ENCODE measurements around the gene ACSF3. TPM values are rescaled to one million over a fixed set of nuclear protein-coding genes. Genes with fewer than 3 reads are reported as not detected.

Gene ACSF3
- total RNA-seq, 1 experiment from 2014 or later, result 74.5 TPM

- TF ChIP-seq CBX3 (IDR thresholded peaks at IDR 0.05; ENCODE audit: low read depth), result no peak
- TF ChIP-seq TCF7L2 (IDR thresholded peaks at IDR 0.05; ENCODE audit: borderline replicate concordance, extremely low read depth, insufficient read depth, insufficient read length), result no peak
- TF ChIP-seq SP1 (IDR thresholded peaks at IDR 0.05; ENCODE audit: low read depth), result no peak
- TF ChIP-seq EZH2phosphoT487 (IDR thresholded peaks at IDR 0.05; ENCODE audit: borderline replicate concordance), result no peak
- TF ChIP-seq MAX (IDR thresholded peaks at IDR 0.05), result no peak
- no peak for TF ChIP-seq ZNF274 (IDR thresholded peaks at IDR 0.05; ENCODE audit: low read depth, low read length)
- no peak for TF ChIP-seq ZFX (IDR thresholded peaks at IDR 0.05)
- TF ChIP-seq JUND (IDR thresholded peaks at IDR 0.05), result no peak
- no peak for TF ChIP-seq CTCF (IDR thresholded peaks at IDR 0.05 in 2 of 3, conservative IDR thresholded peaks at IDR 0.05 in 1 of 3; ENCODE audit: borderline replicate concordance in 1 of 3, insufficient read depth in 1 of 3, low read depth in 2 of 3, low read length in 2 of 3)
- TF ChIP-seq RAD21 (IDR thresholded peaks at IDR 0.05; ENCODE audit: low read depth), result no peak
- TF ChIP-seq CEBPB (IDR thresholded peaks at IDR 0.05; ENCODE audit: low read depth), result no peak
- TF ChIP-seq SRF (IDR thresholded peaks at IDR 0.05; ENCODE audit: low read depth), result no peak
- no peak for TF ChIP-seq REST (IDR thresholded peaks at IDR 0.05; ENCODE audit: low read depth)
- TF ChIP-seq ELF1 (IDR thresholded peaks at IDR 0.05; ENCODE audit: borderline replicate concordance, low read depth), result no peak
- no peak for TF ChIP-seq FOSL1 (IDR thresholded peaks at IDR 0.05; ENCODE audit: low read depth)
- TF ChIP-seq EZH2 (IDR thresholded peaks at IDR 0.05), result no peak
- TF ChIP-seq EGR1 (IDR thresholded peaks at IDR 0.05; ENCODE audit: low read depth), result no peak
- no peak for TF ChIP-seq ZBTB33 (IDR thresholded peaks at IDR 0.05; ENCODE audit: extremely low read depth, insufficient replicate concordance, low read length)
- no peak for TF ChIP-seq SIN3A (IDR thresholded peaks at IDR 0.05; ENCODE audit: low read depth)
- no peak for TF ChIP-seq YY1 (IDR thresholded peaks at IDR 0.05; ENCODE audit: extremely low read depth, insufficient replicate concordance, low read depth, low read length)
- Histone ChIP-seq H3K79me2 (ENCODE audit: insufficient read depth, low read length) (no peaks in the 10 kb centered on the region), H2AFZ (ENCODE audit: low read depth, low read length, poor library complexity, severe bottlenecking) (no peak overlapping the region), H3K9ac (ENCODE audit: low read length) (no peak overlapping the region), H3K4me1 (ENCODE audit: control insufficient read depth in 1 of 2, insufficient read depth in 2 of 2, low read length in 2 of 2) (peaks cover 0 to 15% of the 10 kb centered on the region in 2 experiments; a peak in 2 of 4 replicates), H3K9me2 (ENCODE audit: insufficient read depth) (no peaks in the 10 kb centered on the region), H3K27me3 (ENCODE audit: insufficient read depth, low read length) (no peaks in the 10 kb centered on the region), H3K27ac (ENCODE audit: low read depth, low read length) (no peak overlapping the region), H3K4me3 (replicated peaks in 1 of 2; ENCODE audit: low read depth in 1 of 2, low read length in 2 of 2) (no peak overlapping the region), H3K9me3 (ENCODE audit: control insufficient read depth in 1 of 2, insufficient read depth in 1 of 2, low read depth in 1 of 2, low read length in 2 of 2) (peaks cover 0 to 15% of the 10 kb centered on the region in 2 experiments; a peak in 1 of 4 replicates), H3K36me3 (ENCODE audit: control insufficient read depth in 1 of 2, insufficient read depth in 2 of 2, low read length in 2 of 2) (peaks cover under 1 to 6% of the 10 kb centered on the region in 2 experiments; a peak in 2 of 4 replicates), H4K20me1 (ENCODE audit: insufficient read depth) (no peaks in the 10 kb centered on the region), H3K4me2 (ENCODE audit: low read length) (no peak overlapping the region)
- ChIA-PET POLR2A (interaction anchor here (1.7 kb wide), 1 partner anchor 16 kb away, joined by 4 read pairs; no protein-coding TSS in a partner anchor), CTCF (interaction anchor here (1.0 kb wide), 1 partner anchor 12 kb away, joined by 6 read pairs; no protein-coding TSS in a partner anchor), RAD21 (ENCODE audit: low non-redundant PET in 1 of 2, low total read pairs in 2 of 2, uncharacterized antibody in 2 of 2, unreplicated experiment in 2 of 2) (no interaction called here)
- intact Hi-C loops (cut with micrococcal nuclease), result no loop called here
- peak; percentile 13; the same call in 1 of the 2 replicates for ATAC-seq
- DNase-seq (ENCODE audit: low read depth, low spot score), result no peak
- no TSS peak for BruUV-seq (replicated peaks)
These were observed 61.6 kb downstream of the ACSF3 start for GRCh38 chr16:89155184-89155679.
